HepG2 (cell line): ENCODE results near the gene PPP1R15B. TPM values are rescaled to one million over a fixed set of nuclear protein-coding genes. Genes with fewer than 3 reads are reported as not detected.

Experiments used
- BORCS8-MEF2B ChIP-seq: sonication (generic); formaldehyde crosslinking; IDR thresholded peaks from 2 replicates; pipeline ENCODE4 v1.8.0; 2022; ENCODE audit warnings: mild to moderate bottlenecking, missing genetic modification reagents
- DNMT3B ChIP-seq: conservative IDR thresholded peaks from 2 replicates; pipeline ENCODE4 v1.6.1; 2016; ENCODE audit warnings: missing biosample characterization, control low read depth
- MAFF ChIP-seq: IDR thresholded peaks from 2 replicates; pipeline ENCODE4 v1.6.1; 2011; ENCODE audit warnings: low read depth, low read length, improper control_type of control experiment
- POLR2A ChIP-seq, 2 experiments: IDR thresholded peaks; 2 replicates each; pipeline ENCODE4 v1.6.1; 2011; ENCODE audit warnings: low read depth in 2 of 2, low read length in 2 of 2, mild to moderate bottlenecking in 1 of 2, moderate library complexity in 1 of 2; ENCODE audit not compliant: insufficient read depth in 1 of 2
- SMC3 ChIP-seq: IDR thresholded peaks from 2 replicates; pipeline ENCODE4 v1.6.1; 2011; ENCODE audit warnings: low read length, improper control_type of control experiment
- SRSF1 ChIP-seq: fragments of 200-400 bp; formaldehyde crosslinking; optimal IDR thresholded peaks from 2 replicates; pipeline ENCODE3; 2017; ENCODE audit warnings: mild to moderate bottlenecking, low read depth, low read length, moderate library complexity
- ZBTB33 ChIP-seq: sonication (generic); formaldehyde crosslinking; IDR thresholded peaks from 2 replicates; pipeline ENCODE4 v1.4.0; 2020; ENCODE audit warnings: missing genetic modification reagents
- ZMAT3 ChIP-seq: sonication (generic); formaldehyde crosslinking; conservative IDR thresholded peaks from 2 replicates; pipeline ENCODE4 v1.7.0; 2021; ENCODE audit warnings: missing genetic modification reagents
- ZNF263 ChIP-seq: sonication (generic); formaldehyde crosslinking; IDR thresholded peaks from 2 replicates; pipeline ENCODE4 v1.4.0; 2020; ENCODE audit warnings: missing genetic modification reagents
- ZNF629 ChIP-seq: sonication (generic); formaldehyde crosslinking; conservative IDR thresholded peaks from 2 replicates; pipeline ENCODE4 v1.5.0; 2020; ENCODE audit warnings: missing genetic modification reagents
- polyA plus RNA-seq, 8 experiments: library from polyadenylated mRNA; depleted of rRNA in 3 of 8; stranded (reverse) in 7 of 8; unstranded in 1 of 8; fragments of >200 nt; fragmentation: Illumina TruSeq in 4 of 8; extraction: Trizol in 4 of 8; gene quantifications; 2 replicates each; pipeline versions ENCODE4 v1.2.1 to v1.2.3, GENCODE V29; 2011 to 2016; ENCODE audit warnings: low read depth in 4 of 8, missing spikeins in 1 of 8, mixed read lengths in 1 of 8; ENCODE audit not compliant: insufficient read depth in 1 of 8
- total RNA-seq, 5 experiments: library from RNA; depleted of rRNA; stranded (reverse); fragments of >200 nt; fragmentation: Illumina TruSeq; extraction: Trizol; gene quantifications; 2 replicates each; pipeline ENCODE4 v1.2.3, GENCODE V29; 2016; ENCODE audit warnings: low read depth in 1 of 5
- TF ChIP-seq, protein P1 (sequence below): sonication (generic); formaldehyde crosslinking; IDR thresholded peaks from 2 replicates; pipeline ENCODE4 v1.5.0; 2020; ENCODE audit warnings: missing genetic modification reagents
- TF ChIP-seq, protein P2 (sequence below): sonication (generic); formaldehyde crosslinking; IDR thresholded peaks from 2 replicates; pipeline ENCODE4 v1.4.0; 2020; ENCODE audit warnings: mild to moderate bottlenecking, missing genetic modification reagents
- TF ChIP-seq, protein P3 (sequence below): sonication (generic); formaldehyde crosslinking; IDR thresholded peaks from 2 replicates; pipeline ENCODE4 v1.5.0; 2020; ENCODE audit warnings: mild to moderate bottlenecking, missing genetic modification reagents, moderate library complexity

The PPP1R15B gene
- total and polyA plus RNA-seq, 2 of the 13 experiments (the other 11 are each of a cell fraction or from before 2014, with no cell fraction given): 13.4 to 23.8 TPM

- TF ChIP-seq, protein P1, sequence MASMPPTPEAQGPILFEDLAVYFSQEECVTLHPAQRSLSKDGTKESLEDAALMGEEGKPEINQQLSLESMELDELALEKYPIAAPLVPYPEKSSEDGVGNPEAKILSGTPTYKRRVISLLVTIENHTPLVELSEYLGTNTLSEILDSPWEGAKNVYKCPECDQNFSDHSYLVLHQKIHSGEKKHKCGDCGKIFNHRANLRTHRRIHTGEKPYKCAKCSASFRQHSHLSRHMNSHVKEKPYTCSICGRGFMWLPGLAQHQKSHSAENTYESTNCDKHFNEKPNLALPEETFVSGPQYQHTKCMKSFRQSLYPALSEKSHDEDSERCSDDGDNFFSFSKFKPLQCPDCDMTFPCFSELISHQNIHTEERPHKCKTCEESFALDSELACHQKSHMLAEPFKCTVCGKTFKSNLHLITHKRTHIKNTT (CRISPR knock-in tag): no peak
- TF ChIP-seq ZMAT3 (CRISPR knock-in tag) (no peak), ZNF629 (CRISPR knock-in tag) (no peak), POLR2A (IDR thresholded peaks at IDR 0.05; ENCODE audit: insufficient read depth in 1 of 2, low read depth in 2 of 2, low read length in 2 of 2) (no peak), MAFF (no peak), SRSF1 (no peak), DNMT3B (CRISPR knock-in tag) (no peak), ZNF263 (CRISPR knock-in tag) (peak; percentile 66; the same call in 1 of the 2 replicates), BORCS8-MEF2B (CRISPR knock-in tag) (no peak), ZBTB33 (CRISPR knock-in tag) (0 out of 2 replicates have a peak, but pooled peaks have one; percentile 44), SMC3 (0 out of 2 replicates have a peak, but pooled peaks have one; percentile 23)
- TF ChIP-seq, protein P2, sequence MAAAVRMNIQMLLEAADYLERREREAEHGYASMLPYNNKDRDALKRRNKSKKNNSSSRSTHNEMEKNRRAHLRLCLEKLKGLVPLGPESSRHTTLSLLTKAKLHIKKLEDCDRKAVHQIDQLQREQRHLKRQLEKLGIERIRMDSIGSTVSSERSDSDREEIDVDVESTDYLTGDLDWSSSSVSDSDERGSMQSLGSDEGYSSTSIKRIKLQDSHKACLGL (CRISPR knock-in tag): no peak
- TF ChIP-seq, protein P3, sequence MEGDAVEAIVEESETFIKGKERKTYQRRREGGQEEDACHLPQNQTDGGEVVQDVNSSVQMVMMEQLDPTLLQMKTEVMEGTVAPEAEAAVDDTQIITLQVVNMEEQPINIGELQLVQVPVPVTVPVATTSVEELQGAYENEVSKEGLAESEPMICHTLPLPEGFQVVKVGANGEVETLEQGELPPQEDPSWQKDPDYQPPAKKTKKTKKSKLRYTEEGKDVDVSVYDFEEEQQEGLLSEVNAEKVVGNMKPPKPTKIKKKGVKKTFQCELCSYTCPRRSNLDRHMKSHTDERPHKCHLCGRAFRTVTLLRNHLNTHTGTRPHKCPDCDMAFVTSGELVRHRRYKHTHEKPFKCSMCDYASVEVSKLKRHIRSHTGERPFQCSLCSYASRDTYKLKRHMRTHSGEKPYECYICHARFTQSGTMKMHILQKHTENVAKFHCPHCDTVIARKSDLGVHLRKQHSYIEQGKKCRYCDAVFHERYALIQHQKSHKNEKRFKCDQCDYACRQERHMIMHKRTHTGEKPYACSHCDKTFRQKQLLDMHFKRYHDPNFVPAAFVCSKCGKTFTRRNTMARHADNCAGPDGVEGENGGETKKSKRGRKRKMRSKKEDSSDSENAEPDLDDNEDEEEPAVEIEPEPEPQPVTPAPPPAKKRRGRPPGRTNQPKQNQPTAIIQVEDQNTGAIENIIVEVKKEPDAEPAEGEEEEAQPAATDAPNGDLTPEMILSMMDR (CRISPR knock-in tag): peak; percentile 74
Measured at GRCh38 chr1:204366759-204367158, 44.9 kb downstream of the PPP1R15B start (continued).
